IPS-20b (cell line): ENCODE results near the gene RPUSD1.
"Not testable (repeated sequence)": the region's sequence is repeated elsewhere in the genome, so short reads cannot be mapped to it uniquely, and the experiment has no call there.

Experiments used
- H3K27ac ChIP-seq: one replicate; pipeline ENCODE4 v1.5.1; 2013; ENCODE audit warnings: low read length
- H3K27me3 ChIP-seq: 2 replicates; pipeline ENCODE4 v1.6.1; 2013; ENCODE audit warnings: mild to moderate bottlenecking, low read length, inconsistent platforms; ENCODE audit not compliant: insufficient read depth
- H3K36me3 ChIP-seq: 2 replicates; pipeline ENCODE4 v1.6.1; 2013; ENCODE audit warnings: low read depth, mild to moderate bottlenecking, inconsistent platforms, low read length, moderate library complexity; ENCODE audit not compliant: insufficient read depth
- H3K4me1 ChIP-seq: 2 replicates; pipeline ENCODE4 v1.6.1; 2013; ENCODE audit warnings: mild to moderate bottlenecking, control low read depth, inconsistent platforms, low read length, moderate library complexity; ENCODE audit not compliant: insufficient read depth
- H3K4me3 ChIP-seq: 2 replicates; pipeline ENCODE4 v1.5.1; 2013; ENCODE audit warnings: mild to moderate bottlenecking, low read length, inconsistent platforms
- H3K9ac ChIP-seq: 2 replicates; pipeline ENCODE4 v1.6.1; 2013; ENCODE audit warnings: low read depth, mild to moderate bottlenecking, inconsistent platforms, low read length, moderate library complexity
- H3K9me3 ChIP-seq: 2 replicates; pipeline ENCODE4 v1.6.1; 2013; ENCODE audit warnings: mild to moderate bottlenecking, low read depth, low read length, inconsistent platforms; ENCODE audit not compliant: insufficient read depth

The RPUSD1 gene

GRCh38 chr16:825341-826061, 37.3 kb upstream of the RPUSD1 start:
- Histone ChIP-seq H3K27ac (no peak overlapping the region), H3K9ac (no peak overlapping the region), H3K9me3 (no peaks in the 10 kb centered on the region), H3K36me3 (no peaks in the 10 kb centered on the region), H3K4me1 (no peaks in the 10 kb centered on the region), H3K27me3 (no peaks in the 10 kb centered on the region), H3K4me3 (no peak overlapping the region)

- no peaks in the 10 kb centered on the region for H3K9me3 ChIP-seq
- H3K9ac ChIP-seq: no peak overlapping the region
- H3K27ac ChIP-seq: no peak overlapping the region
- no peak overlapping the region for H3K4me3 ChIP-seq
- no peaks in the 10 kb centered on the region for H3K4me1 ChIP-seq
- H3K36me3 ChIP-seq: no peaks in the 10 kb centered on the region
- H3K27me3 ChIP-seq: no peaks in the 10 kb centered on the region
Measured at GRCh38 chr16:824601-825000, 36.4 kb upstream of the RPUSD1 start.

- no peak overlapping the region for H3K4me3 ChIP-seq
- no peaks in the 10 kb centered on the region for H3K27me3 ChIP-seq
- no peaks in the 10 kb centered on the region for H3K9me3 ChIP-seq
- no peaks in the 10 kb centered on the region for H3K4me1 ChIP-seq
- H3K36me3 ChIP-seq: no peaks in the 10 kb centered on the region
- no peak overlapping the region for H3K27ac ChIP-seq
- no peak overlapping the region for H3K9ac ChIP-seq
Measured at GRCh38 chr16:824194-824593, 36.0 kb upstream of the RPUSD1 start.

GRCh38 chr16:822909-823297, 34.7 kb upstream of the RPUSD1 start:
- Histone ChIP-seq H3K4me3 (no peak overlapping the region), H3K27ac (no peak overlapping the region), H3K9ac (no peak overlapping the region), H3K4me1 (no peaks in the 10 kb centered on the region), H3K36me3 (no peaks in the 10 kb centered on the region), H3K9me3 (no peaks in the 10 kb centered on the region), H3K27me3 (no peaks in the 10 kb centered on the region)

- Histone ChIP-seq H3K27ac (no peak overlapping the region), H3K4me3 (no peak overlapping the region), H3K36me3 (no peaks in the 10 kb centered on the region), H3K4me1 (no peaks in the 10 kb centered on the region), H3K9me3 (no peaks in the 10 kb centered on the region), H3K27me3 (no peaks in the 10 kb centered on the region), H3K9ac (no peak overlapping the region)
Measured at GRCh38 chr16:822174-822908, 34.2 kb upstream of the RPUSD1 start.

- H3K4me1 ChIP-seq: no peaks in the 10 kb centered on the region
- H3K27ac ChIP-seq: no peak overlapping the region
- H3K9ac ChIP-seq: no peak overlapping the region
- H3K4me3 ChIP-seq: no peak overlapping the region
- H3K27me3 ChIP-seq: no peaks in the 10 kb centered on the region
- H3K9me3 ChIP-seq: no peaks in the 10 kb centered on the region
- no peaks in the 10 kb centered on the region for H3K36me3 ChIP-seq
Measured at GRCh38 chr16:821751-822150, 33.6 kb upstream of the RPUSD1 start.

- Histone ChIP-seq H3K36me3 (no peaks in the 10 kb centered on the region), H3K4me3 (no peak overlapping the region), H3K27me3 (no peaks in the 10 kb centered on the region), H3K9ac (no peak overlapping the region), H3K4me1 (no peaks in the 10 kb centered on the region), H3K27ac (no peak overlapping the region), H3K9me3 (no peaks in the 10 kb centered on the region)
Measured at GRCh38 chr16:820748-821147, 32.6 kb upstream of the RPUSD1 start.

GRCh38 chr16:820044-820408, 31.8 kb upstream of the RPUSD1 start:
- not testable (repeated sequence) for H3K36me3 ChIP-seq, H3K4me1 ChIP-seq, H3K9me3 ChIP-seq, H3K27ac ChIP-seq, H3K9ac ChIP-seq, H3K4me3 ChIP-seq, H3K27me3 ChIP-seq

GRCh38 chr16:819336-820043, 31.3 kb upstream of the RPUSD1 start:
- H3K27me3 ChIP-seq: no peaks in the 10 kb centered on the region
- H3K9ac ChIP-seq: no peak overlapping the region
- H3K9me3 ChIP-seq: no peaks in the 10 kb centered on the region
- no peaks in the 10 kb centered on the region for H3K4me1 ChIP-seq
- H3K4me3 ChIP-seq: no peak overlapping the region
- H3K27ac ChIP-seq: no peak overlapping the region
- no peaks in the 10 kb centered on the region for H3K36me3 ChIP-seq

- Histone ChIP-seq H3K27ac (no peak overlapping the region), H3K27me3 (peaks cover 4% of the 10 kb centered on the region; the same call in 1 of the 2 replicates)
Measured at GRCh38 chr16:818592-818991, 30.4 kb upstream of the RPUSD1 start.

GRCh38 chr16:818132-818531, 30.0 kb upstream of the RPUSD1 start:
- no peaks in the 10 kb centered on the region for H3K9me3 ChIP-seq
- H3K4me1 ChIP-seq: no peaks in the 10 kb centered on the region; the same call in 1 of the 2 replicates
- H3K9ac ChIP-seq: no peak overlapping the region

More at GRCh38 chr16:818592-818991, 30.4 kb upstream of the RPUSD1 start:
- Histone ChIP-seq H3K4me3 (no peak overlapping the region), H3K9me3 (no peaks in the 10 kb centered on the region), H3K4me1 (no peaks in the 10 kb centered on the region; the same call in 1 of the 2 replicates), H3K9ac (no peak overlapping the region), H3K36me3 (no peaks in the 10 kb centered on the region)

More at GRCh38 chr16:818132-818531, 30.0 kb upstream of the RPUSD1 start:
- Histone ChIP-seq H3K4me3 (no peak overlapping the region), H3K36me3 (no peaks in the 10 kb centered on the region), H3K27me3 (peaks cover 8% of the 10 kb centered on the region), H3K27ac (no peak overlapping the region)
